Heart right ventricle (tissue), 16 donors: Measurements from ENCODE around the gene NELFB. TPM values are rescaled to one million over a fixed set of nuclear protein-coding genes. Genes with fewer than 3 reads are reported as not detected.

Experiments used
- ATAC-seq, 8 donors: fragments of 200-7000 bp; cut with Tn5 transposase; one replicate each; pipeline ENCODE4 v1.9.1; 2020; ENCODE audit warnings: mild to moderate bottlenecking in 8 of 8, moderate library complexity in 8 of 8, moderate number of reproducible peaks in 1 of 8
- DNase-seq, 2 donors: peaks; one replicate each; pipeline ENCODE4 v3.0.0-alpha.2; 2020
- H3K27ac ChIP-seq, 10 donors: fragments of 200-600 bp; sonication (generic) in 2 of 10; one replicate each; pipeline versions ENCODE4 v1.5.0 to v1.8.0; 2020 to 2022; ENCODE audit warnings: mild to moderate bottlenecking in 3 of 10
- H3K27me3 ChIP-seq, 7 donors: fragments of 200-600 bp; one replicate each; pipeline ENCODE4 v1.8.0; 2021 to 2022; ENCODE audit warnings: mild to moderate bottlenecking in 2 of 7
- H3K36me3 ChIP-seq, 9 donors: fragments of 200-600 bp; sonication (generic) in 1 of 9; one replicate each; pipeline versions ENCODE4 v1.5.0 to v1.8.0; 2020 to 2022; ENCODE audit warnings: mild to moderate bottlenecking in 2 of 9
- H3K4me1 ChIP-seq, 9 donors: fragments of 200-600 bp; sonication (generic) in 1 of 9; one replicate each; pipeline versions ENCODE4 v1.5.0 to v1.8.0; 2020 to 2022; ENCODE audit warnings: mild to moderate bottlenecking in 4 of 9
- H3K4me3 ChIP-seq, 10 donors: fragments of 200-600 bp; sonication (generic) in 2 of 10; one replicate each; pipeline versions ENCODE4 v1.5.0 to v1.8.0; 2020 to 2022; ENCODE audit warnings: mild to moderate bottlenecking in 7 of 10, moderate library complexity in 2 of 10
- H3K9me3 ChIP-seq, 11 donors: fragments of 200-600 bp in 10 of 11; sonication (generic) in 2 of 11; one replicate each; pipeline versions ENCODE4 v1.5.0 to v1.8.0; 2013 to 2022; ENCODE audit warnings: mild to moderate bottlenecking in 2 of 11, control low read depth in 1 of 11, moderate library complexity in 1 of 11
- WGBS, 2 donors: extraction: QIAGEN DNeasy Blood & Tissue Kit; methylation state at CpG; one replicate each; pipeline ENCODE4 v1.1.7; 2013; ENCODE audit warnings: inconsistent platforms in 1 of 2; 5-methylcytosine and 5-hydroxymethylcytosine counted together
- intact Hi-C, 10 donors: fragments of 100-400 bp; cut with DNase I; formaldehyde crosslinking; loops; one replicate each; pipeline versions ENCODE4 v1.11.1 to v1.14.2; 2022
- polyA plus RNA-seq, 2 donors: library from polyadenylated mRNA; stranded (reverse); fragments of 200-250 nt; gene quantifications; one replicate each; pipeline ENCODE4 v1.2.3, GENCODE V29; 2013
- total RNA-seq, 10 donors: library from RNA; stranded (reverse); fragmentation: NEBNext Ultra II Directional in 3 of 10; extraction: Animal tissue kit (Norgen Biotek cat#: 25700) in 3 of 10; gene quantifications; one replicate each; pipeline versions ENCODE4 v1.2.1 to v1.2.4, GENCODE V29; 2021 to 2023
- TF ChIP-seq, protein P1 (sequence below), 9 donors: fragments of 200-600 bp; sonication (generic) in 2 of 9; IDR thresholded peaks; one replicate each; pipeline versions ENCODE4 v1.5.0 to v1.8.0; 2021 to 2022; ENCODE audit warnings: antibody characterized with exemption in 9 of 9, mild to moderate bottlenecking in 5 of 9, moderate library complexity in 1 of 9
- donor health status: Arrhythmogenic right ventricular cardiomyopathy.
- donor health status: ischemic (EF 13 %, LVEDD 7.1; RV severe dilation, severe dysfunction).
- donor health status: healthy with polysubstance abuse.
- donor health status: DM: no; HTN: yes; CAD: no.
- donor health status: DM: no; HTN: no; CAD: no.
- donor health status: ischemic (EF 25% LVEDD 6.9; RV normal size, moderate dysfunction).
- donor health status: ischemic (EF 25% LVEDD 5.7; RV mildly dilated, moderate dysfunction).
- donor health status: healthy.
- donor health status: DM: yes; HTN: yes; CAD: no.
- donor health status: Ischemic cardiomyopathy.
- donor health status: ischemic (EF 35%, LVEDD 5.7; RV mildly dilated, moderate dysfunction).
- donor health status: nonischemic (EF 11% LVEDD 7.7; RV severe dilation, severe dysfunction).
- donor health status: DM: yes; HTN: yes; CAD: no.
- donor health status: PGD.
- donor health status: ischemic (EF 29% LVEDD 5.4; RV normal size, mild dysfunction).
- donor health status: nonischemic (EF 23%, LVEDD 6.1; RV moderate dilation, normal function).

NELFB gene
- total and polyA plus RNA-seq, 12 donors = 31.5 to 52.9 (median 39.2) TPM

DNA sequence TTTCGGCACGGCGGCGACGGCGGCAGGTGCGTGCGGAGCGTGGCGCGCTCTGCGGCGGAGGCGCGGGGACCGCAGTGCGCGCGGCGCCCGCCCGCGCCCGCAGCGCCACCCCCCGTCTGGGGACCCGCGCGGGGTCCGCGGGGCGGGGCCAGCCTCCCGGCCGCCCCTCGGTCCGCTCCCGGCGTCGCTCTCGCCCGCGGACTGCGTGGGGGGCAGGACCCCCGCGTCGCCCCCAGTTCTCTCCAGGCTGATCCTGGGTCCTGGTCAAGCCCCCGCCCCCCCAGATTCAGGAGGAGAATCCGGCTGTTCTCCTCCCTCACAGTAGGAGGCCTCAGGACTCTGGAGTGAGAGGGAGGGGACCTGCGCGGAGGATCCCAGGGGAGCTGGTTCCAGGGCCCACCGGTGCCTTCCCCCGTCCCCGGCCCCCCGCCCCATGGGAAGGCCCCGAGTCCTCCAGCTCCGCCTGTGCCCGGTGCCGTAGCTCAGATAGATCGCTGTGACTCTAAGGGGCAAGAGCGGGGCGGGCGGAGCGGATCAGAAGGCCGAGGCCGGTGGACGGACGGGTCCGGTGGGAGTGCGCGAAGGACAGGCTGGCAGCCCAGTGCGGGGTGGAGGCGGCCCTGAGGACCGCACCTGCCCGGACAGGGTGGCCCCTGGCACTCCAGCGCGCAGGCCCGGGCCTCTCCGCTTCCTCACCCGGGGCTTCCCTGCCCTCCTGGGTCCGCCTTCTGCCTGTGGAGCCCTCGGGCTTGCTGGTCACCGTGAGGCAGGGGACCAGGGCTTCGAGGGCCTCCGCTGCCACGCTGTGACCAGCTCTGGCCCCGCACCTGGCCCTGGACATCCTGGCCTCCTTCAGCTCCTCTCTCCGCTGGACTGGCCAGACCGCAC, 32.7 kb upstream of the NELFB start, which contains the start of gene RNF208:
Gene RNF208 (minus strand): TSS at position 51 of the 888 bp plus-strand sequence. CDS start 1,028 bp downstream, outside the sequence.
- TF ChIP-seq, protein P1, sequence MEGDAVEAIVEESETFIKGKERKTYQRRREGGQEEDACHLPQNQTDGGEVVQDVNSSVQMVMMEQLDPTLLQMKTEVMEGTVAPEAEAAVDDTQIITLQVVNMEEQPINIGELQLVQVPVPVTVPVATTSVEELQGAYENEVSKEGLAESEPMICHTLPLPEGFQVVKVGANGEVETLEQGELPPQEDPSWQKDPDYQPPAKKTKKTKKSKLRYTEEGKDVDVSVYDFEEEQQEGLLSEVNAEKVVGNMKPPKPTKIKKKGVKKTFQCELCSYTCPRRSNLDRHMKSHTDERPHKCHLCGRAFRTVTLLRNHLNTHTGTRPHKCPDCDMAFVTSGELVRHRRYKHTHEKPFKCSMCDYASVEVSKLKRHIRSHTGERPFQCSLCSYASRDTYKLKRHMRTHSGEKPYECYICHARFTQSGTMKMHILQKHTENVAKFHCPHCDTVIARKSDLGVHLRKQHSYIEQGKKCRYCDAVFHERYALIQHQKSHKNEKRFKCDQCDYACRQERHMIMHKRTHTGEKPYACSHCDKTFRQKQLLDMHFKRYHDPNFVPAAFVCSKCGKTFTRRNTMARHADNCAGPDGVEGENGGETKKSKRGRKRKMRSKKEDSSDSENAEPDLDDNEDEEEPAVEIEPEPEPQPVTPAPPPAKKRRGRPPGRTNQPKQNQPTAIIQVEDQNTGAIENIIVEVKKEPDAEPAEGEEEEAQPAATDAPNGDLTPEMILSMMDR (IDR thresholded peaks at IDR 0.05) = peak in 1 of 9 donors; percentile 5
- 5% methylated on average over 57 to 81 of the region's 88 CpGs for WGBS, 2 donors
- ATAC-seq (peak; percentile 1 to 12 (median 3)), DNase-seq (peak in 1 of 2 donors; percentile 45)
- H3K4me3 ChIP-seq = peak within 1 kb of the TSS; percentile 44 to 94 (median 71)
- H3K36me3 ChIP-seq = no peaks in the 10 kb centered on the region
- peaks cover 17 to 52% (median 37%) of the 10 kb centered on the region in 9 donors for H3K4me1 ChIP-seq
- no peaks in the 10 kb centered on the region for H3K9me3 ChIP-seq
- intact Hi-C loops = loop anchor here in 7 of 10 donors (1.0 to 5.0 kb wide), 5 partner anchors 18 to 35 kb away; partner anchors contain the start of genes ANAPC2 (in 6 of the 7), SSNA1 (in 6 of the 7), TPRN (in 1 of the 7) and TUBB4B (in 1 of the 7)
- H3K27ac ChIP-seq = peak within 1 kb of the TSS; percentile 70 to 96 (median 92)
- peaks cover 0 to 5% (median 0%) of the 10 kb centered on the region in 7 donors for H3K27me3 ChIP-seq

DNA sequence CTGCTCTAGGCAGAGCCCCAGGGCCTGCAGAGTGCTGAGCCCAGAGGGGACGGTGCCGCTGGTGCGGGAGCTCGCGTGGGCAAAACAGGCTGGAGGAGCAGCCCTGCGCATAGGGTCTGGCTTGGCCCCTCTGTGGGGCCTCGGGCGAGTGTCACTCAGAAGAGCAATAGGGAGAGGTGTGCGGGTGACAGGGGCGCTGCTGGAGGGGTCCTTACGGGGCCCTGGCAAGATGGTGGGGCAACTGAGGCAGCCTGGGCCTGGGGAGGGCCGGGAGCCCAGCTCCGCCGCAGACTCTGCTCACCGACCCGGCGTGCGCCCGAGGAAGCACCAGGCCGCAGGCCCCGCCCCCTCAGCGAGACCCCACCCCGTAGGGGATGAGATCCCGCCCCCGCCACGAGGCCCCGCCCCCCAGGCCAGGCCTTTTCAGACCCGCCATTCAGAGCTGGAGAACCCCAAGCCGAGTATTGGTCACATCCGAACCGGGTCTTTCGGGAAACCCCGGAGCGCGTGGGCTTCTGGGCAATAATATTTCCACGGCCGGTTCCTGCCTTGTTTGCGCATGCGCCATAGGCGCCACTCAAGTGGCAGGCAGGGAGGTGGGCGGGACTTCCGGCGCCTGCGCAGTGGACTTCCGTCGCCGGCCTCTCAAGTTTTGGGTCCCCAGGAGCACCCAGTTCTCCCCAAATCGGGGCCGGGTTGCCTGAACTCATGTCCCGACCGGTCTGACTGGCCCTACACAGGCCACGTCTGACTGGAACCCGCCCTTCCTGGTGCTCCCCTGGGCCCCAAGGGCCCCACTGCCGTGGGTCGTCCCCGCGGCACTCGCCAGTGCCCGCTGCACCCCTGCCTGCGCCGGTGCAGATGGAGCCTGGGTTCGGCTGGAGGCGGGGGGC, 31.8 kb upstream of the NELFB start:
- Histone ChIP-seq H3K4me1 (peaks cover 14 to 46% (median 32%) of the 10 kb centered on the region in 9 donors), H3K9me3 (no peaks in the 10 kb centered on the region), H3K27ac (peak overlapping the region; percentile 70 to 96 (median 92)), H3K4me3 (peak overlapping the region; percentile 64 to 94 (median 76)), H3K36me3 (no peaks in the 10 kb centered on the region), H3K27me3 (peaks cover 0 to 8% (median 4%) of the 10 kb centered on the region in 7 donors)
- intact Hi-C loops = loop anchor here in 7 of 10 donors (1.0 to 5.0 kb wide), 5 partner anchors 17 to 36 kb away; partner anchors contain the start of genes ANAPC2 (in 6 of the 7), SSNA1 (in 6 of the 7), TPRN (in 1 of the 7) and TUBB4B (in 1 of the 7)
- peak; percentile 96 to 98 for DNase-seq
- 1% methylated on average over 63 of the region's 63 CpGs for WGBS, 2 donors
- peak; percentile 90 to 97 (median 95) for ATAC-seq
- TF ChIP-seq, protein P1 (IDR thresholded peaks at IDR 0.05) = no peak

- 52 to 57% methylated on average over 22 to 23 of the region's 23 CpGs for WGBS, 2 donors
- DNase-seq = no peak
- intact Hi-C loops = loop anchor here in 7 of 10 donors (2.0 to 5.0 kb wide), 5 partner anchors 33 to 108 kb away; partner anchors contain the start of genes ANAPC2 (in 4 of the 7) and SSNA1 (in 4 of the 7)
- H3K36me3 ChIP-seq = no peaks in the 10 kb centered on the region
- peak within 1 kb of the TSS in 9 of 10 donors; percentile 89 to 96 (median 92) for H3K27ac ChIP-seq
- no peak for ATAC-seq
- TF ChIP-seq, protein P1 (IDR thresholded peaks at IDR 0.05) = no peak
- no peaks in the 10 kb centered on the region for H3K9me3 ChIP-seq
- peaks cover 7 to 34% (median 24%) of the 10 kb centered on the region in 9 donors for H3K4me1 ChIP-seq
- H3K27me3 ChIP-seq = peaks cover 4 to 26% (median 21%) of the 10 kb centered on the region in 7 donors
- H3K4me3 ChIP-seq = peak within 1 kb of the TSS; percentile 64 to 94 (median 76)
These were observed 30.1 kb upstream of the NELFB start, which contains the start of gene CYSRT1 for GRCh38 chr9:137224830-137225694. TSS of gene CYSRT1 (plus strand) at chr9:137225174. CDS start at chr9:137225622, 448 bp downstream.
